Naive thymus-derived CD4-positive, alpha-beta T cell (primary cell): ENCODE data around the gene HHLA2. TPM values are rescaled to one million over a fixed set of nuclear protein-coding genes. Genes with fewer than 3 reads are reported as not detected.
A peak's percentile ranks its signal among the peaks of the same experiment; 100 is the strongest.

ENCODE experiments used
- ATAC-seq: fragments of 150-1000 bp; cut with Tn5 transposase; 2 replicates; pipeline ENCODE4 v1.10.0; 2021; ENCODE audit warnings: mild to moderate bottlenecking, moderate library complexity
- CTCF ChIA-PET: fragments of 350-600 bp; sonication (Branson Sonifier 250); formaldehyde crosslinking; loops from one replicate; lab custom pipeline; 2021; ENCODE audit warnings: antibody characterized with exemption; lab: Charles Lee
- POLR2A ChIA-PET: fragments of 350-600 bp; sonication (Branson Sonifier 250); formaldehyde crosslinking; loops from one replicate; lab custom pipeline; 2021; ENCODE audit warnings: antibody characterized with exemption, inconsistent platforms; lab: Charles Lee
- DNase-seq, 9 donors: peaks; one replicate each; pipeline versions ENCODE4 v3.0.0 to v3.0.0-alpha.2; 2020 to 2022; ENCODE audit warnings: mixed read lengths in 1 of 9
- H3K27ac ChIP-seq: one replicate; pipeline ENCODE4 v1.7.0; 2013; ENCODE audit warnings: mild to moderate bottlenecking, low read depth, low read length, moderate library complexity
- H3K27me3 ChIP-seq, 2 donors: one replicate each; pipeline ENCODE4 v1.7.0; 2013; ENCODE audit warnings: low read length in 2 of 2, mild to moderate bottlenecking in 2 of 2, moderate library complexity in 2 of 2; ENCODE audit not compliant: control insufficient read depth in 2 of 2, insufficient read depth in 2 of 2
- H3K36me3 ChIP-seq, 3 experiments: 1 replicate in 2 of 3; 2 replicates in 1 of 3; pipeline ENCODE4 v1.7.0; 2013; ENCODE audit warnings: low read length in 3 of 3, mild to moderate bottlenecking in 3 of 3, moderate library complexity in 1 of 3; ENCODE audit not compliant: insufficient read depth in 3 of 3, control insufficient read depth in 2 of 3
- H3K4me1 ChIP-seq, 2 donors: one replicate each; pipeline ENCODE4 v1.7.0; 2013; ENCODE audit warnings: low read length in 2 of 2, mild to moderate bottlenecking in 2 of 2, moderate library complexity in 1 of 2; ENCODE audit not compliant: control insufficient read depth in 2 of 2, insufficient read depth in 2 of 2
- H3K4me3 ChIP-seq: 2 replicates; pipeline ENCODE4 v1.7.0; 2013; ENCODE audit warnings: mild to moderate bottlenecking, low read length
- H3K9me3 ChIP-seq, 3 experiments: 1 replicate in 2 of 3; 2 replicates in 1 of 3; pipeline ENCODE4 v1.7.0; 2013; ENCODE audit warnings: low read length in 3 of 3; ENCODE audit not compliant: control insufficient read depth in 2 of 3
- H3K27ac Mint-ChIP-seq, 9 donors: one replicate each; pipeline ENCODE4 v1.8.0; 2020 to 2022; ENCODE audit warnings: mixed read lengths in 9 of 9, mild to moderate bottlenecking in 8 of 9, moderate library complexity in 5 of 9, inconsistent platforms in 2 of 9
- H3K27me3 Mint-ChIP-seq, 5 donors: one replicate each; pipeline ENCODE4 v1.8.0; 2021 to 2022; ENCODE audit warnings: mixed read lengths in 5 of 5, mild to moderate bottlenecking in 1 of 5
- H3K36me3 Mint-ChIP-seq, 5 donors: one replicate each; pipeline ENCODE4 v1.8.0; 2020 to 2022; ENCODE audit warnings: mixed read lengths in 5 of 5, mild to moderate bottlenecking in 3 of 5, inconsistent platforms in 1 of 5
- H3K4me1 Mint-ChIP-seq, 7 donors: one replicate each; pipeline ENCODE4 v1.8.0; 2020 to 2022; ENCODE audit warnings: mixed read lengths in 7 of 7, mild to moderate bottlenecking in 3 of 7, inconsistent platforms in 1 of 7
- H3K4me3 Mint-ChIP-seq, 10 donors: one replicate each; pipeline ENCODE4 v1.8.0; 2020 to 2022; ENCODE audit warnings: mild to moderate bottlenecking in 10 of 10, mixed read lengths in 10 of 10, moderate library complexity in 6 of 10, inconsistent platforms in 2 of 10
- H3K9me3 Mint-ChIP-seq, 11 donors: one replicate each; pipeline ENCODE4 v1.8.0; 2020 to 2022; ENCODE audit warnings: mixed read lengths in 11 of 11, mild to moderate bottlenecking in 4 of 11, inconsistent platforms in 1 of 11, moderate library complexity in 1 of 11
- intact Hi-C, 2 donors: fragments of 100-400 bp; cut with micrococcal nuclease; formaldehyde crosslinking; loops; one replicate each; pipeline ENCODE4 v1.15.1; 2023
- polyA plus RNA-seq, 2 donors: library from polyadenylated mRNA; unstranded; fragments of 300-500 nt; fragmentation: Illumina TruSeq; gene quantifications; one replicate each; pipeline ENCODE4 v1.2.3, GENCODE V29; 2021
- total RNA-seq, 6 experiments: library from RNA in 5 of 6; stranded (reverse) in 5 of 6; gene quantifications; 1 replicate in 5 of 6; 2 replicates in 1 of 6; pipeline ENCODE4 v1.2.3 and lab custom pipeline; 2021 to 2026

HHLA2 gene
- total and polyA plus RNA-seq, 7 experiments from 2014 or later: 0.13 to 4.5 (median 0.34) TPM; not detected in 1

GRCh38 chr3:108301695-108302404, 5.5 kb downstream of the HHLA2 start:
- H3K9me3 Mint-ChIP-seq: peaks cover 0 to 1% (median 0%) of the 10 kb centered on the region in 11 donors
- peak in 3 of 9 donors; percentile 11 to 16 (median 16) for DNase-seq
- peak overlapping the region in 3 of 9 donors; percentile 14 to 87 (median 37) for H3K27ac Mint-ChIP-seq
- H3K36me3 ChIP-seq: no peaks in the 10 kb centered on the region
- ChIA-PET POLR2A (interaction anchor here (0.6 to 1.7 kb wide), 2 partner anchors 78 to 615 kb away, joined by 4 read pairs; no protein-coding TSS in a partner anchor), CTCF (no interaction called here)
- no peaks in the 10 kb centered on the region for H3K27me3 ChIP-seq
- peaks cover 17 to 60% (median 24%) of the 10 kb centered on the region in 7 donors for H3K4me1 Mint-ChIP-seq
- no peaks in the 10 kb centered on the region for H3K27me3 Mint-ChIP-seq
- intact Hi-C loops: loop anchor here in 1 of 2 donors (1.0 to 2.0 kb wide), 4 partner anchors 9 to 79 kb away; partner anchors contain the start of gene IFT57
- H3K36me3 Mint-ChIP-seq: peaks cover 0 to 19% (median 0%) of the 10 kb centered on the region in 5 donors
- ATAC-seq: peak; percentile 26
- H3K4me3 Mint-ChIP-seq: peak overlapping the region in 8 of 10 donors; percentile 6 to 73 (median 49)
- no peak overlapping the region for H3K27ac ChIP-seq
- peak overlapping the region; percentile 21 for H3K4me3 ChIP-seq
- no peaks in the 10 kb centered on the region for H3K4me1 ChIP-seq
- H3K9me3 ChIP-seq: no peaks in the 10 kb centered on the region

GRCh38 chr3:108302570-108302969, 6.2 kb downstream of the HHLA2 start:
- no peak for ATAC-seq
- Histone ChIP-seq H3K9me3 (no peaks in the 10 kb centered on the region), H3K27ac (no peak overlapping the region), H3K4me3 (peak overlapping the region; percentile 21), H3K4me1 (no peaks in the 10 kb centered on the region), H3K36me3 (no peaks in the 10 kb centered on the region), H3K27me3 (no peaks in the 10 kb centered on the region)
- H3K36me3 Mint-ChIP-seq: peaks cover 0 to 21% (median 0%) of the 10 kb centered on the region in 5 donors
- ChIA-PET CTCF (no interaction called here), POLR2A (no interaction called here)
- intact Hi-C loops: no loop called here
- peaks cover 17 to 57% (median 24%) of the 10 kb centered on the region in 7 donors for H3K4me1 Mint-ChIP-seq
- H3K27ac Mint-ChIP-seq: peak overlapping the region in 3 of 9 donors; percentile 14 to 87 (median 37)
- no peak for DNase-seq
- peak overlapping the region in 6 of 10 donors; percentile 22 to 73 (median 52) for H3K4me3 Mint-ChIP-seq
- no peaks in the 10 kb centered on the region for H3K27me3 Mint-ChIP-seq
- H3K9me3 Mint-ChIP-seq: peaks cover 0 to 1% (median 0%) of the 10 kb centered on the region in 11 donors

- H3K27me3 Mint-ChIP-seq: peaks cover 0 to 4% (median 0%) of the 10 kb centered on the region in 5 donors
- intact Hi-C loops: no loop called here
- H3K9me3 ChIP-seq: no peaks in the 10 kb centered on the region
- H3K27ac ChIP-seq: no peak overlapping the region
- H3K4me1 Mint-ChIP-seq: peaks cover 17 to 39% (median 24%) of the 10 kb centered on the region in 7 donors
- H3K9me3 Mint-ChIP-seq: peaks cover 0 to 15% (median 0%) of the 10 kb centered on the region in 11 donors
- no peaks in the 10 kb centered on the region for H3K27me3 ChIP-seq
- no peak overlapping the region for H3K4me3 ChIP-seq
- no peaks in the 10 kb centered on the region for H3K36me3 ChIP-seq
- peaks cover 0 to 34% (median 0%) of the 10 kb centered on the region in 5 donors for H3K36me3 Mint-ChIP-seq
- no peak overlapping the region for H3K4me3 Mint-ChIP-seq
- no peak for DNase-seq
- no peaks in the 10 kb centered on the region for H3K4me1 ChIP-seq
- ATAC-seq: no peak
- H3K27ac Mint-ChIP-seq: peak overlapping the region in 1 of 9 donors; percentile 15
- CTCF ChIA-PET: no interaction called here
- POLR2A ChIA-PET: no interaction called here
These were observed 9.3 kb downstream of the HHLA2 start for GRCh38 chr3:108305484-108306172.

- ATAC-seq: peak; percentile 48
- no peaks in the 10 kb centered on the region for H3K4me1 ChIP-seq
- ChIA-PET CTCF (no interaction called here), POLR2A (no interaction called here)
- Mint-ChIP-seq H3K36me3 (peaks cover 0 to 22% (median 0%) of the 10 kb centered on the region in 5 donors), H3K27me3 (peaks cover 0 to 15% (median 5%) of the 10 kb centered on the region in 5 donors), H3K9me3 (peaks cover 0 to 15% (median 0%) of the 10 kb centered on the region in 11 donors), H3K27ac (no peak overlapping the region), H3K4me1 (peaks cover 0 to 3% (median 0%) of the 10 kb centered on the region in 7 donors), H3K4me3 (no peak overlapping the region)
- H3K27ac ChIP-seq: no peak overlapping the region
- DNase-seq: no peak
- H3K9me3 ChIP-seq: no peaks in the 10 kb centered on the region
- H3K27me3 ChIP-seq: no peaks in the 10 kb centered on the region
- H3K4me3 ChIP-seq: no peak overlapping the region
- H3K36me3 ChIP-seq: no peaks in the 10 kb centered on the region
- intact Hi-C loops: no loop called here
These were observed 15.4 kb downstream of the HHLA2 start for GRCh38 chr3:108311797-108312196.

- DNase-seq (no peak), ATAC-seq (no peak)
- Histone ChIP-seq H3K27me3 (no peaks in the 10 kb centered on the region), H3K36me3 (no peaks in the 10 kb centered on the region), H3K27ac (no peak overlapping the region), H3K4me1 (no peaks in the 10 kb centered on the region), H3K9me3 (no peaks in the 10 kb centered on the region), H3K4me3 (no peak overlapping the region)
- ChIA-PET POLR2A (no interaction called here), CTCF (interaction anchor here (0.8 kb wide), 1 partner anchor 12 kb away, joined by 3 read pairs; no protein-coding TSS in a partner anchor)
- peaks cover 0 to 17% (median 0%) of the 10 kb centered on the region in 11 donors for H3K9me3 Mint-ChIP-seq
- H3K4me3 Mint-ChIP-seq: no peak overlapping the region
- peaks cover 0 to 23% (median 0%) of the 10 kb centered on the region in 5 donors for H3K36me3 Mint-ChIP-seq
- H3K27me3 Mint-ChIP-seq: peaks cover 0 to 15% (median 5%) of the 10 kb centered on the region in 5 donors
- no peak overlapping the region for H3K27ac Mint-ChIP-seq
- intact Hi-C loops: no loop called here
- H3K4me1 Mint-ChIP-seq: peaks cover 0 to 3% (median 0%) of the 10 kb centered on the region in 7 donors
These were observed 16.3 kb downstream of the HHLA2 start for GRCh38 chr3:108312656-108313055.

- CTCF ChIA-PET: interaction anchor here (0.9 kb wide), 1 partner anchor 262 kb away, joined by 5 read pairs; no protein-coding TSS in a partner anchor
- POLR2A ChIA-PET: interaction anchor here (0.7 kb wide), 1 partner anchor 142 kb away, joined by 3 read pairs; no protein-coding TSS in a partner anchor
- no peak overlapping the region for H3K4me3 Mint-ChIP-seq
These were observed 19.5 kb downstream of the HHLA2 start for GRCh38 chr3:108315767-108316301.

More at GRCh38 chr3:108315767-108316301, 19.5 kb downstream of the HHLA2 start:
- H3K27ac Mint-ChIP-seq: no peak overlapping the region
- Histone ChIP-seq H3K9me3 (no peaks in the 10 kb centered on the region), H3K27ac (no peak overlapping the region), H3K4me1 (no peaks in the 10 kb centered on the region), H3K36me3 (no peaks in the 10 kb centered on the region), H3K4me3 (no peak overlapping the region), H3K27me3 (no peaks in the 10 kb centered on the region)
- ATAC-seq (no peak), DNase-seq (no peak)
- peaks cover 0 to 2% (median 0%) of the 10 kb centered on the region in 11 donors for H3K9me3 Mint-ChIP-seq
- H3K27me3 Mint-ChIP-seq: peaks cover 0 to 15% (median 5%) of the 10 kb centered on the region in 5 donors
- peaks cover 0 to 7% (median 0%) of the 10 kb centered on the region in 5 donors for H3K36me3 Mint-ChIP-seq
- intact Hi-C loops: no loop called here
- H3K4me1 Mint-ChIP-seq: peaks cover 0 to 7% (median 3%) of the 10 kb centered on the region in 7 donors
